Mesenchymal stem cell (in vitro differentiated cells and primary cell): ENCODE measurements around the gene MRPS27.

Experiments used
- DNase-seq: peaks from one replicate; pipeline ENCODE4 v3.0.0-alpha.2; 2013
- H2AFZ ChIP-seq: one replicate; pipeline ENCODE4 v1.6.1; 2013; ENCODE audit warnings: low read depth, mild to moderate bottlenecking, control low read depth, inconsistent platforms, low read length, moderate library complexity
- H2AK5ac ChIP-seq: 2 replicates; pipeline ENCODE4 v1.6.1; 2013; ENCODE audit warnings: low read length, moderate library complexity, mild to moderate bottlenecking, inconsistent platforms; ENCODE audit not compliant: severe bottlenecking
- H2BK120ac ChIP-seq: one replicate; pipeline ENCODE4 v1.6.1; 2013; ENCODE audit warnings: low read depth, mild to moderate bottlenecking, inconsistent platforms, low read length, moderate library complexity
- H2BK12ac ChIP-seq, 2 experiments: one replicate each; pipeline ENCODE4 v1.6.1; 2013; ENCODE audit warnings: inconsistent platforms in 2 of 2, low read length in 2 of 2, mild to moderate bottlenecking in 2 of 2, moderate library complexity in 2 of 2, control low read depth in 1 of 2
- H2BK15ac ChIP-seq: one replicate; pipeline ENCODE4 v1.6.1; 2013; ENCODE audit warnings: mild to moderate bottlenecking, low read depth, inconsistent platforms; ENCODE audit not compliant: poor library complexity, severe bottlenecking
- H2BK5ac ChIP-seq: 2 replicates; pipeline ENCODE4 v1.6.1; 2013; ENCODE audit warnings: low read depth, mild to moderate bottlenecking, low read length, control low read depth, inconsistent platforms; ENCODE audit not compliant: poor library complexity, severe bottlenecking
- H3K14ac ChIP-seq, 2 experiments: one replicate each; pipeline ENCODE4 v1.6.1; 2013; ENCODE audit warnings: inconsistent platforms in 2 of 2, low read length in 2 of 2, control low read depth in 1 of 2, mild to moderate bottlenecking in 1 of 2, moderate library complexity in 1 of 2
- H3K18ac ChIP-seq, 2 experiments: one replicate each; pipeline ENCODE4 v1.6.1; 2013; ENCODE audit warnings: inconsistent platforms in 2 of 2, low read length in 2 of 2, control low read depth in 1 of 2, low read depth in 1 of 2, mild to moderate bottlenecking in 1 of 2
- H3K23ac ChIP-seq, 2 experiments: one replicate each; pipeline ENCODE4 v1.6.1; 2013; ENCODE audit warnings: inconsistent platforms in 2 of 2, low read length in 2 of 2, mild to moderate bottlenecking in 2 of 2, moderate library complexity in 2 of 2, control low read depth in 1 of 2
- H3K27ac ChIP-seq: 2 replicates; pipeline ENCODE4 v1.5.1; 2013; ENCODE audit warnings: mild to moderate bottlenecking, moderate library complexity, low read length, control low read depth, inconsistent platforms; ENCODE audit not compliant: poor library complexity, severe bottlenecking
- H3K27me3 ChIP-seq, 2 experiments: 2 replicates each; pipeline versions ENCODE4 v1.6.1 to v1.7.0; 2013; ENCODE audit warnings: low read length in 2 of 2, mild to moderate bottlenecking in 2 of 2, moderate library complexity in 2 of 2, control low read depth in 1 of 2, inconsistent platforms in 1 of 2; ENCODE audit not compliant: control insufficient read depth in 1 of 2, insufficient read depth in 1 of 2
- H3K36me3 ChIP-seq, 2 experiments: 2 replicates each; pipeline versions ENCODE4 v1.6.1 to v1.7.0; 2013; ENCODE audit warnings: low read length in 2 of 2, control low read depth in 1 of 2, inconsistent platforms in 1 of 2, low read depth in 1 of 2, mild to moderate bottlenecking in 1 of 2; ENCODE audit not compliant: insufficient read depth in 2 of 2, control insufficient read depth in 1 of 2
- H3K4ac ChIP-seq, 2 experiments: one replicate each; pipeline ENCODE4 v1.6.1; 2013; ENCODE audit warnings: inconsistent platforms in 2 of 2, low read length in 2 of 2, mild to moderate bottlenecking in 2 of 2, moderate library complexity in 2 of 2, control low read depth in 1 of 2, low read depth in 1 of 2
- H3K4me1 ChIP-seq: 2 replicates; pipeline ENCODE4 v1.6.1; 2013; ENCODE audit warnings: low read depth, low read length, control low read depth; ENCODE audit not compliant: control insufficient read depth, insufficient read depth
- H3K4me2 ChIP-seq: 2 replicates; pipeline ENCODE4 v1.6.1; 2013; ENCODE audit warnings: low read length, mild to moderate bottlenecking, inconsistent platforms; ENCODE audit not compliant: poor library complexity, severe bottlenecking
- H3K4me3 ChIP-seq, 2 experiments: 2 replicates each; pipeline versions ENCODE4 v1.5.1 to v1.7.0; 2013; ENCODE audit warnings: low read length in 2 of 2, mild to moderate bottlenecking in 2 of 2, control low read depth in 1 of 2, low read depth in 1 of 2; ENCODE audit not compliant: insufficient read depth in 1 of 2
- H3K79me1 ChIP-seq: replicated peaks from 2 replicates; pipeline ENCODE4 v1.6.1; 2013; ENCODE audit warnings: mild to moderate bottlenecking, control low read depth, low read length, inconsistent platforms; ENCODE audit not compliant: poor library complexity, severe bottlenecking
- H3K9ac ChIP-seq: 2 replicates; pipeline ENCODE4 v1.7.0; 2013; ENCODE audit warnings: mild to moderate bottlenecking, low read length, moderate library complexity
- H3K9me3 ChIP-seq: 2 replicates; pipeline ENCODE4 v1.7.0; 2013; ENCODE audit warnings: mild to moderate bottlenecking, low read length; ENCODE audit not compliant: control insufficient read depth
- H4K8ac ChIP-seq: one replicate; pipeline ENCODE4 v1.6.1; 2013; ENCODE audit warnings: inconsistent platforms, mild to moderate bottlenecking, low read length, moderate library complexity
- H4K91ac ChIP-seq: one replicate; pipeline ENCODE4 v1.6.1; 2013; ENCODE audit warnings: mild to moderate bottlenecking, low read length, inconsistent platforms
- WGBS: methylation state at CpG from one replicate; pipeline ENCODE4 v1.1.7; 2013; ENCODE audit warnings: mixed read lengths; 5-methylcytosine and 5-hydroxymethylcytosine counted together

Gene MRPS27

DNA sequence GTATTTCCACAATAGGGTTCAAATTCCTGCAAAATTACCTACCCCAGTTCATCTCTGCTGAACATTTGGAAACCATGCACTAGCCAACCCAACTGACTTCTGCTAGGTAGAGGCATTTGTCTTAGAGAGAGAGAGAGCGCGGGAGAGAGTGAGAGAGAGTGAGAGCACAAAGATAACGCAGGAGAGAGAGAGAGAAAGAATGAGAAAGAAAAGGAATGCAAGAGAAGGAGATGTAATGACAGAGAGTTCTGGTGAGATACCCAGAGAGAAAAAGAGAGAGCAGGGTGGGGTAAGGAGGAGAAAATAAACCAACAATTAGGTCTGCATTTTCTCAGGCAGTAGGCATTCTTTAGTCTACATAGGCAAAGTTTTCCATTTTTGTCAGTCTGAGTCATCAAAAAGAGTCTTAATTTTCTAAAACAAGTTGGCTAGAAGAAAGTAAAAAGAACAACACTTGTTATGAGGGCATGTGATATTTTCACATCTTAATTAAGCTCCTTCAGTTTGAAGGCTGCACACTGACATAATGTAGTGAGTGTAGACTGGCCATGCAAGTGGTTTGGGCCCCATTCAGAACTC lies 114.5 kb downstream of the MRPS27 start:
- Histone ChIP-seq H2BK15ac (no peak overlapping the region), H2AK5ac (no peak overlapping the region), H3K4me2 (no peak overlapping the region), H4K91ac (no peak overlapping the region), H3K9me3 (no peaks in the 10 kb centered on the region), H3K4ac (no peak overlapping the region), H3K14ac (no peak overlapping the region), H3K79me1 (peaks cover 7% of the 10 kb centered on the region), H3K23ac (no peak overlapping the region), H3K27me3 (no peaks in the 10 kb centered on the region), H2BK12ac (no peak overlapping the region), H2BK5ac (no peak overlapping the region), H3K27ac (peak overlapping the region; percentile 53), H3K9ac (no peak overlapping the region), H2AFZ (no peak overlapping the region), H2BK120ac (no peak overlapping the region), H3K4me1 (peaks cover 9% of the 10 kb centered on the region), H3K4me3 (no peak overlapping the region), H3K36me3 (peaks cover 14 to 89% of the 10 kb centered on the region in 2 experiments), H4K8ac (no peak overlapping the region), H3K18ac (no peak overlapping the region)
- DNase-seq = peak; percentile 16
- WGBS = 98% methylated on average over 3 of the region's 3 CpGs

DNA sequence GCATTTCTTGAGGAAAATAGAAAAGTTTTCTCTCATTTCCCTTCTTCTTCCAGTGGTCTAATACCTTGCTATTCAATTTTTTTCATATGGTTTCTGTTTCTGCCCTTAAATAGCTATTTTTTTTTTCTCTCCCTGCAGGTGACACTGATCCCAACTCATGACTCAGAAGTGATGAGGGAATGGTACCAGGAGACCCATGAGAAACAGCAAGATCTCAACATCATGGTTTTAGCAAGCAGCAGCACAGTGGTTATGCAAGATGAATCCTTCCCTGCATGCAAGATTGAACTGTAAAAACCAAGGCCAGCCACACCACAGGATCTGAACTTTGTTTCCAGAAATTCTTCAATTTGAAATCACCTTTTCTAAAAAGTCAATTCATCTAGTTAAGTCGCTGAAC lies 115.1 kb downstream of the MRPS27 start:
- Histone ChIP-seq H3K79me1 (peaks cover 13% of the 10 kb centered on the region), H3K9ac (no peak overlapping the region), H2AFZ (no peak overlapping the region), H3K23ac (no peak overlapping the region), H2BK5ac (no peak overlapping the region), H2BK120ac (no peak overlapping the region), H4K8ac (no peak overlapping the region), H3K9me3 (no peaks in the 10 kb centered on the region), H3K27me3 (no peaks in the 10 kb centered on the region), H3K4ac (no peak overlapping the region), H3K4me1 (peaks cover 5% of the 10 kb centered on the region), H2BK15ac (no peak overlapping the region), H2BK12ac (no peak overlapping the region), H3K27ac (peak overlapping the region; percentile 53), H3K18ac (no peak overlapping the region), H4K91ac (no peak overlapping the region), H3K14ac (no peak overlapping the region), H2AK5ac (no peak overlapping the region), H3K36me3 (peaks cover 19 to 95% of the 10 kb centered on the region in 2 experiments), H3K4me2 (no peak overlapping the region), H3K4me3 (no peak overlapping the region)
- WGBS = 100% methylated on average over 1 of the region's 1 CpG
- peak; percentile 28 for DNase-seq

DNA sequence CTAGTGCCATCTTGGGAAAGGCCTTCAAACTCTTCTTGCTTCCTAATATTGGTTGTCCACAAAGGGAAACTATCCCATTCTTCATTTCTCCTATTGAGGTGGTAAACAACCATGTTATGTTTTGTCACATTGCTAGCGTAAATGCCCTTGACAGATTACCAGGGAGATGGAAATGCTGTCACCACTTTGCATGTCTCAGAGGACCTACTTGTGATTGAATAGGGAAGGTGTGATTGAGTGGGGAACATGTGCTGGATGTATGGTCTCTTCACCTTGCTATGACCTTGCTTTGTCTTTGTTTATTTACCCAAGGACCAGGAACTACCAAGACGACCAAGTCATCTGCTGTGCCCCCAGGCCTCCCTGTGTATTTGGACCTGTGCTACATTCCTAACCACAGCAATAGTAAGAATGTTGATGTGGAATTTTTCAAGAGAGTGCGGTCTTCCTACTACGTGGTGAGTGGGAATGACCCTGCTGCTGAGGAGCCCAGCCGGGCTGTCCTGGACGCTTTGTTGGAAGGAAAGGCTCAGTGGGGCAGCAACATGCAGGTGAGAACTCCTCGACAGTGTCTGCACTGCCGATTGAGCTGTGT lies 116.7 kb downstream of the MRPS27 start:
- Histone ChIP-seq H3K79me1 (peaks cover 28% of the 10 kb centered on the region), H4K8ac (no peak overlapping the region), H3K18ac (no peak overlapping the region), H4K91ac (no peak overlapping the region), H3K4me1 (no peaks in the 10 kb centered on the region), H2BK12ac (no peak overlapping the region), H3K36me3 (peaks cover 33 to 99% of the 10 kb centered on the region in 2 experiments), H3K4ac (no peak overlapping the region), H3K14ac (no peak overlapping the region), H3K4me2 (no peak overlapping the region), H3K27ac (peak overlapping the region; percentile 6), H3K9me3 (no peaks in the 10 kb centered on the region), H3K23ac (no peak overlapping the region), H3K4me3 (no peak overlapping the region), H3K9ac (no peak overlapping the region), H2BK120ac (no peak overlapping the region), H2BK5ac (no peak overlapping the region), H3K27me3 (no peaks in the 10 kb centered on the region), H2AFZ (no peak overlapping the region), H2AK5ac (no peak overlapping the region), H2BK15ac (no peak overlapping the region)
- peak; percentile 51 for DNase-seq
- WGBS = 85% methylated on average over 8 of the region's 8 CpGs

DNA sequence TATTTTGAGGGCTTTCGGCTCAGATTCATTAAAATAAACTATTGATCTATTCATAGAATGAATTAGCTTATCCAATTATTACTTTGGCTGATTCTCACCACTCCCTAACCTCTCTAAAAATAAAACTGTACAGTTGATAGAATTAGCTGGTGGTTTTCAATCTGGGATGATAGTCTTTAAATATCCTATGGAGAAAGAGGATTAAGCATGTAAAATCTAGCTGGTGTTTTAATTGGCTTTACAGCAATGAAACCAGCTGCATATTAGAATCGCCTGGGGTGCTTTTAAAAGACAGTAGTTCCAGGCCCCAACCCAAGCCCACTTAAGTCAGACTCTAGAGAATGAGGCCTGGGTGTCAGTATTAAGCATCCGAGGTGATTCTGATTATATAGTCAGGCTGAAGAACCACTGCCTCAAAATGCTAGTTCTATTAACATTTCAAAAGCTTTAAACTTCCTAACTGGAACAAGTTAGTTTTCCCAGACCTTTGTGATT lies 117.7 kb downstream of the MRPS27 start:
- no peaks in the 10 kb centered on the region for H3K27me3 ChIP-seq
- H3K4ac ChIP-seq = no peak overlapping the region
- H2BK5ac ChIP-seq = no peak overlapping the region

More for the DNA sequence above, 117.7 kb downstream of the MRPS27 start:
- Histone ChIP-seq H2BK12ac (no peak overlapping the region), H3K4me2 (no peak overlapping the region), H3K9me3 (no peaks in the 10 kb centered on the region), H2BK15ac (no peak overlapping the region), H4K91ac (no peak overlapping the region), H4K8ac (no peak overlapping the region), H3K4me1 (no peaks in the 10 kb centered on the region), H3K18ac (no peak overlapping the region), H3K4me3 (no peak overlapping the region), H3K79me1 (peaks cover 35% of the 10 kb centered on the region), H2BK120ac (no peak overlapping the region), H2AFZ (no peak overlapping the region), H3K9ac (no peak overlapping the region), H3K36me3 (peaks cover 40 to 99% of the 10 kb centered on the region in 2 experiments), H3K23ac (no peak overlapping the region), H2AK5ac (no peak overlapping the region), H3K14ac (no peak overlapping the region), H3K27ac (no peak overlapping the region)
- no peak for DNase-seq
- WGBS = 100% methylated on average over 1 of the region's 3 CpGs
